Astrocyte of the spinal cord (primary cell): Measurements from ENCODE around the gene GRID1.

ENCODE experiments used
- DNase-seq: peaks from one replicate; pipeline ENCODE4 v3.0.0; 2011; ENCODE audit warnings: low read depth, low spot score
- H3K4me3 ChIP-seq: 2 replicates; pipeline ENCODE4 v1.5.1; 2011; ENCODE audit warnings: low read depth, mild to moderate bottlenecking, low read length, moderate library complexity
- CTCF ChIP-seq: IDR thresholded peaks from 2 replicates; pipeline ENCODE4 v1.5.1; 2012; ENCODE audit warnings: low read depth, mild to moderate bottlenecking, low read length, inconsistent platforms
- in situ Hi-C: cut with HindIII; loops from 2 replicates; pipeline ENCODE4 v1.10.0; 2017; ENCODE audit warnings: low sequenced_read_pairs

The GRID1 gene

GRCh38 chr10:86253091-86254072, 113.2 kb downstream of the GRID1 start:
- in situ Hi-C loops: no loop called here
- no peak for DNase-seq
- TF ChIP-seq CTCF: no peak
- H3K4me3 ChIP-seq: no peak overlapping the region

DNA sequence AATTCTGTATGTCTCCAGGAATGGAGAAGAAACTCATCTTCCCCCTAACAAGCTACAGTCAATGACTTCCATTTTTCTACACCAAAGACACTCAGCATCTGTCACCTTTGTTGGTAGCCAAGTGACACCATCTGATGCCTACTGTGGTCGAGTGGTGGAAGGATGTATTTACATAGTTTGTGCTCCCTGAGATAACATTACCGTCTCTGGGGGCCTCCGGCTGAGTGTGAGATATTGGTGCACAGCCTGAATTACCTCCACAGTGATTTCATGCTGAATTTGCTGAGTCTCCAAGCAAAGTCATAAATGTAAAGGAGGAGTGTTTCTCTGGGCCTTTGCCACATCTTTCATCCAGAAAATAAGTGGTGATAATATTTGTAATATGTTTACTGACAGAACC, 114.0 kb downstream of the GRID1 start:
- no peak for TF ChIP-seq CTCF
- in situ Hi-C loops: no loop called here
- DNase-seq: no peak
- H3K4me3 ChIP-seq: no peak overlapping the region

DNA sequence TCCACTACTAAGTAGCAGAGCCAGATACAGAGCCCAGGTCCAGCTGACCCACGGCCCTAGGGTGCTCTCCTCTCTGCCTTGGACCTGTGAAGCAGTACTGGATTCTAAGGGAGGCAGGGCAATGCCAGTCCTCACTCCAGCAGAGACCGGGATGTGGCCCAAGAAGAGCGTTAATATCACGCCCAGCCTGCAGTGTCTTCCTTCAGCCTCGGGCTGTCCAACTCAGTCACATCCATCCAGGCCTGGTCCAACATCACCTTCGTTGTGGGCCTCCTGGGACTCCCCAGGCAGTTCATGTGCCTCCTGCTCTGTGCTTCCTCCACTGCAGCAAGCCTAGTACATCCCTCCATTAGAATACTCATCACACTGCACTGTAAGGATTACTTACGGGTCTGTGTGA, 114.5 kb downstream of the GRID1 start:
- no peak overlapping the region for H3K4me3 ChIP-seq
- in situ Hi-C loops: no loop called here
- no peak for DNase-seq
- TF ChIP-seq CTCF: no peak

DNA sequence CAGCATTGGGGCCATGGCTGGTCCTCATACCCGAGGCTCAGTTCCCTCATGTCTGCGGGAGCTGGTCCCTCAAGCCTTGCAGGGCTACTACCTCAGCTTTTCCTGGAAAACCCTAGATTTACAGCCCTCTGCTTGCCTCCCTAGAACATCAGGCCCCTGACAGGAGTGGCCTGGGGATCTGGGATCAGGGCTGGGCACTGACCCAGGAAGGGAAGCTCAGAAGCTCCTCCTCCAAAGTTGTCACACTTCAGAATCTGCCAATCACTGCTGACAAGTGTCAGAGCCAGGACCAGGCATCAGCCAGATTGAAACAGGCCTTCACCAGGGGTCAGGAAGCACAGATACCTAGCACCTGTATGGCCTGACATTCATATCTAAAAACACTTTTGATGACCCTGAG, 115.2 kb downstream of the GRID1 start:
- in situ Hi-C loops: no loop called here
- DNase-seq: no peak
- no peak for TF ChIP-seq CTCF
- H3K4me3 ChIP-seq: no peak overlapping the region

DNA sequence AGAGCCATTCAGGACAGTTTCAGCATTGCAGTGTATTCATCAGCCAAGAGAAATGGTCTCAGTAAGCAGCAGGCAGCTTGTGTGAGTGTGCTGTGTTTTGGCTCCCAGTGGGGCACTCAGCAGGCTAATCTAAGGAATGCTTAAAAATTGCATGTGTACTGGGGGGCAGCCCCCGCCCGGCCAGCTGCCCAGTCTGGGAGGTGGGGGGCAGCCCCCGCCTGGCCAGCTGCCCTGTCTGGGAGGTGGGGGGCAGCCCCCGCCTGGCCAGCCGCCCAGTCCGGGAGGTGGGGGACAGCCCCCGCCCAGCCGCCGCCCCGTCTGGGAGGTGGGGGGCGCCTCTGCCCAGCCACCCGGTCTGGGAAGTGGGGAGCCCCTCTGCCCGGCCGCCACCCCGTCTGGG, 116.2 kb downstream of the GRID1 start:
- DNase-seq: no peak
- in situ Hi-C loops: no loop called here
- no peak overlapping the region for H3K4me3 ChIP-seq
- TF ChIP-seq CTCF: no peak

DNA sequence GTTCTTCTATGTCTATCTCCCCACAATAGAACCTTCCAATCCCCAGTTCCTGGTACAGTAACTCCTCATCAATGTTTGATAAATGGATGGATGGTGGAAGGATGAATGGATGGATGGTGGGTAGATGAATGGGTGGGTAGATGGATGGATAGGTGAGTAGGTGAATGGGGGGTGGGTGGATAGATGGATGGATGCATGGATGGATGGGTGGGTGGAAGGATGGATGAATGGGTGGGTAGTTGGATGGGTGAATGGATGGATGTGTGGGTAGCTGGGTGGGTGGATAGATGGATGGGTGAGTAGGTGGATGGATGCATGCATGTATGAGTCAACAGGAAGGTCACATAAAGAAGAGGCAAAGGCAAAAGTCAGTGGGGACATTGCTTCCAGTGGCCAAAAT, 116.8 kb downstream of the GRID1 start:
- no peak for TF ChIP-seq CTCF
- H3K4me3 ChIP-seq: no peak overlapping the region
- in situ Hi-C loops: no loop called here
- no peak for DNase-seq
